Stimulated activated CD8-positive, alpha-beta memory T cell treated with anti-CD3 and anti-CD28 coated beads, Interleukin-12 subunit alpha, Interleukin-12 subunit beta, amount 100 ng/mL, for 24 hours (primary cell): Measurements from ENCODE around the gene USP32.
"Not testable (repeated sequence)": the region's sequence is repeated elsewhere in the genome, so short reads cannot be mapped to it uniquely, and the experiment has no call there.

Source experiments
- DNase-seq: peaks from one replicate; pipeline ENCODE4 v3.0.0-alpha.2; 2020; ENCODE audit errors: extremely low read depth

Gene USP32

GRCh38 chr17:60330731-60331130 lies 61.2 kb downstream of the USP32 start:
- no peak for DNase-seq

GRCh38 chr17:60328679-60329078 lies 63.3 kb downstream of the USP32 start:
- no peak for DNase-seq

- no peak for DNase-seq
These were observed 64.0 kb downstream of the USP32 start for GRCh38 chr17:60327901-60328273.

- no peak for DNase-seq
These were observed 64.6 kb downstream of the USP32 start for GRCh38 chr17:60327134-60327900.

- no peak for DNase-seq
These were observed 65.2 kb downstream of the USP32 start for GRCh38 chr17:60326702-60327101.

- DNase-seq = no peak
These were observed 66.0 kb downstream of the USP32 start for GRCh38 chr17:60325730-60326524.

GRCh38 chr17:60323754-60324153 lies 68.2 kb downstream of the USP32 start:
- no peak for DNase-seq

GRCh38 chr17:60322056-60322387 lies 69.9 kb downstream of the USP32 start:
- DNase-seq = no peak

- no peak for DNase-seq
These were observed 70.4 kb downstream of the USP32 start for GRCh38 chr17:60321336-60322055.

- no peak for DNase-seq
These were observed 73.1 kb downstream of the USP32 start for GRCh38 chr17:60318830-60319229.

- DNase-seq = no peak
These were observed 73.6 kb downstream of the USP32 start for GRCh38 chr17:60318326-60318725.

GRCh38 chr17:60315650-60316049 lies 76.3 kb downstream of the USP32 start:
- no peak for DNase-seq

- not testable (repeated sequence) for DNase-seq
These were observed 77.0 kb downstream of the USP32 start for GRCh38 chr17:60314900-60315299.

- DNase-seq = no peak
These were observed 77.5 kb downstream of the USP32 start for GRCh38 chr17:60314423-60314822.

- no peak for DNase-seq
These were observed 80.0 kb downstream of the USP32 start for GRCh38 chr17:60311936-60312335.

GRCh38 chr17:60311186-60311585 lies 80.7 kb downstream of the USP32 start:
- DNase-seq = no peak

- DNase-seq = no peak
These were observed 86.8 kb downstream of the USP32 start for GRCh38 chr17:60305141-60305540.

GRCh38 chr17:60304502-60304901 lies 87.4 kb downstream of the USP32 start:
- no peak for DNase-seq

- no peak for DNase-seq
These were observed 88.4 kb downstream of the USP32 start for GRCh38 chr17:60303406-60304099.

GRCh38 chr17:60301649-60302048 lies 90.3 kb downstream of the USP32 start:
- DNase-seq = no peak

GRCh38 chr17:60300949-60301348 lies 91.0 kb downstream of the USP32 start:
- DNase-seq = no peak

GRCh38 chr17:60300011-60300410 lies 91.9 kb downstream of the USP32 start:
- no peak for DNase-seq
